GM18526 (cell line): Measurements from ENCODE around the gene CLIC6.

ENCODE experiments used
- POLR2A ChIP-seq: IDR thresholded peaks from 3 replicates; pipeline ENCODE4 v1.6.1; 2011; ENCODE audit not compliant: insufficient read length; ENCODE audit errors: extremely low read depth

The CLIC6 gene

GRCh38 chr21:34642211-34643075 lies 26.4 kb upstream of the CLIC6 start:
- TF ChIP-seq POLR2A, result no peak

DNA sequence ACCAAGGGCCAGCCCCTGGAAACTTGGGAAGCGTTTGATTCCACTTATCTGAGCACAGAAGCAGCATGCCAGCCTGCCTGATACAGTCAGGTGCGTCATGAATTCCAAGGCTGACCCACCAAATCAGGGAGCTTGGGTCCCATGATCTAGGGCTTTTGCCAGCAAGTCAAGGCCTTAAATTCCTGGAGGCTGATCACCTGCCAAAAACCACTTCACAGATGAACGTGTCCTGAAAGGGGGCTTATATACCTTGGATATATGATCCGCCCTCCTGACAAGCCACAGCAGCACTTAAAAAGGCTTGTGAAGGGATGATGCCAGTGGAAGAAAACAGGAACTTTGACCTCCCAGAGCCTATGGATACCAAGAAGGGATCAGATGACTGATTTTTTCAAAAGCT lies 24.0 kb upstream of the CLIC6 start:
- TF ChIP-seq POLR2A, result no peak

DNA sequence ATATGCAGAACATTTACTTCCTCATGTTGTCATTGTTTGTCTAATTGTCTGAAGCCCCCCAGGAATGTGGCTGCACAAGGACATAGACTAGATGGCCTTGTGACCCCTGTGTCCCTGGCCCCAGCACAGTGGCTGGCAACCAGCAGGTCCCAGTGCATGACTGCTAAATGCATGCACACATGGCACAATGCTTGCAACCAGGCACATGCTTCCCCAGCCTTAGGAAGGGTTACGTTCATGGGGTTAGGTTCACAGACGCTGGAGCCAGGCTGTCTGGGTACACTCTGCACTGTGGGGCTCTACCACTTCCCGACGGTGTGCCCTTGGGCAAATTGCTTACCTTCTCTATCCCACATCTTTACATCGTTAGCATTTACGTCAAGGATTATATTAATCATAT lies 21.2 kb upstream of the CLIC6 start:
- TF ChIP-seq POLR2A, result no peak

- no peak for TF ChIP-seq POLR2A
These were observed 20.0 kb upstream of the CLIC6 start for GRCh38 chr21:34648739-34649297.

GRCh38 chr21:34649400-34649799 lies 19.4 kb upstream of the CLIC6 start:
- TF ChIP-seq POLR2A, result no peak

- no peak for TF ChIP-seq POLR2A
These were observed 17.8 kb upstream of the CLIC6 start for GRCh38 chr21:34650861-34651431.

DNA sequence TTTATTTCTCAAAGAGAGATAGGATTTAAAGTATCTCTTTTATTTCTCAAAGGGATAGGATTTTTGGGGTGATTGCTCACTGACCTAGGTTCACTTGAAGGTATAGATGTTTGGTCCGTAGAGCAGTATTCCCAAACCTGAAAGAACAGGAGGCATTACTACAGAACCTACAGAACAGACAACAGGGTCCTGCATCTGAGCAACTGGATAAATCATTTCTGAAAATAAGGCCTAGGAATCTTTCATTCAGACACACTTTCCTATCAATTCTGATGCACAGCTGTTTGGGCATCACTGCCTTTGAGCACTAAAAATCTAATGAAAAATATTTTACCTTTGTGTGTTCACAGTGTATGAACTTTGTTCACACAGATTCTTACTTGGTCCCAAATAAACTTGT lies 17.2 kb upstream of the CLIC6 start:
- no peak for TF ChIP-seq POLR2A

- no peak for TF ChIP-seq POLR2A
These were observed 15.3 kb upstream of the CLIC6 start for GRCh38 chr21:34653522-34653921.

DNA sequence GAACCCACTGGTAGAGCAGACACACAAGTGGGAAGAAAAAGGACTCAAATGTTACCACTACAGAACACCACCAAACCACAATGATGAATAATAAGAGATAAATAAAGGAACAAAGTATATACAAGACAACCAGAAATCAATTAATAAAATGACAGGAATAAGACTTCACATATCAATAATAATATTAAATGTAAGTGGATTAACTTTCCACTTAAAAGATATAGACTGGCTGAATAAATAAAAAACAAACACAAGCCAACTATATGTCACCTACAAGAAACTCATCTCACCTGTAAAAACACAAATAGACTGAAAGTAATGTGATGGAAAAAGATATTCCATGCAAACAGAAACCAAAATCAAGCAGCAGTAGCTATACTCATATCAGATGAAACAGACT lies 6.9 kb upstream of the CLIC6 start:
- TF ChIP-seq POLR2A, result no peak

- TF ChIP-seq POLR2A, result no peak
These were observed 1.0 kb upstream of the CLIC6 start for GRCh38 chr21:34667761-34668160.

- TF ChIP-seq POLR2A, result no peak
These were observed 520 bp downstream of the CLIC6 start for GRCh38 chr21:34669149-34669879.

DNA sequence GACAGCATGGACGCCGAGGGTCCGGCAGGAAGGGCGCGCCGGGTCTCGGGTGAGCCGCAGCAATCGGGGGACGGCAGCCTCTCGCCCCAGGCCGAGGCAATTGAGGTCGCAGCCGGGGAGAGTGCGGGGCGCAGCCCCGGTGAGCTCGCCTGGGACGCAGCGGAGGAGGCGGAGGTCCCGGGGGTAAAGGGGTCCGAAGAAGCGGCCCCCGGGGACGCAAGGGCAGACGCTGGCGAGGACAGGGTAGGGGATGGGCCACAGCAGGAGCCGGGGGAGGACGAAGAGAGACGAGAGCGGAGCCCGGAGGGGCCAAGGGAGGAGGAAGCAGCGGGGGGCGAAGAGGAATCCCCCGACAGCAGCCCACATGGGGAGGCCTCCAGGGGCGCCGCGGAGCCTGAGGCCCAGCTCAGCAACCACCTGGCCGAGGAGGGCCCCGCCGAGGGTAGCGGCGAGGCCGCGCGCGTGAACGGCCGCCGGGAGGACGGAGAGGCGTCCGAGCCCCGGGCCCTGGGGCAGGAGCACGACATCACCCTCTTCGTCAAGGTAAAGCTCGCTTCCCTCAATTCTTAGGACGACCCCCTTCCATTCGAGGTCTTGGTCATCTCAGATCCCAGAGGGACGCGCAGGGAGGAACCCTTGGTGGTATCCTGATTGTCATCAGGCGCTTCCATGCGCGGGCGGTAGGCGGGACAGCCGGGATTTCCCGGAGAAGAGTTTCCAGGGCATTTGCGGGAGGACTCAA lies 1.6 kb downstream of the CLIC6 start:
- no peak for TF ChIP-seq POLR2A

DNA sequence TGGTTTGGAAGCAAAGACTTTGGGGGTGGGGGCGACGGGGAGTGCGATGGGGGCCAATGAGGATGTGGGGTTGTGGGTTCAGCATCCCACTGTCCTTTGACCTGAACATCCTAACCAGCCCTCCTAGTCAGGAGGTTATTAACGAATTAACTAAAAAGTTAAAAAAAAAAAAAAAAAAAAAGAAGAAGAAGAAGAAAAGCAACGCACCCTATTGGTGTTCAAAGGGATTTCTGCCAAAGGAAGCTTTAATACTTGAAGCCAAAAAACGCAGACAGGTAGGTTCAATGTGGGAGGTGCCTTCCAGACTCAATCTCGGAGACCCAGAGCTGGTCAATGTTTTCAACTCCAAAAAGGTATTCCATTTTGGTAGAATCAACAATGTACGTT lies 2.2 kb downstream of the CLIC6 start:
- TF ChIP-seq POLR2A, result no peak

- no peak for TF ChIP-seq POLR2A
These were observed 2.7 kb downstream of the CLIC6 start for GRCh38 chr21:34671462-34671861.

DNA sequence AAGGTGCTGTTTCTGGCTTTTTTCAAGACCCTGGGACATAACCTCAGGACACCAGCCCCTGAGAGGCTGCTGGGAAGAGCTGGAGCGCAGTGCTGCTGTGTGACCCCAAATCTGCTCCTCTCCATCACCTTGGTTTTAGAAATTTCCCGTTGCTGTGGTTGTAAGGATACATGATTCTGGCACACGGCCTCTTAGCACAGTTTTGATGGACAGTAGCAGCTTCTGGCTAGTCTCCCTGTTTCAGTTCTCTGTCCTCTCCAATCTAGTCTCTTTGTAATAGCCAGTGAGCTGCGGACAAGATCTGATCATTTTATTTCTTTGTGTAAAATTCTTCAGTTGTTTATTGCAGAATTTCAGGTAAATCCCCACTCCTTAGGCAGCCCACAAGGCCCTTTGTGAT lies 3.1 kb downstream of the CLIC6 start:
- no peak for TF ChIP-seq POLR2A
